ENCODE data around the gene FAM3A.
A peak's percentile ranks its signal among the peaks of the same experiment; 100 is the strongest.
"Not testable (repeated sequence)": the region's sequence is repeated elsewhere in the genome, so short reads cannot be mapped to it uniquely, and the experiment has no call there.

FAM3A gene, protein sequence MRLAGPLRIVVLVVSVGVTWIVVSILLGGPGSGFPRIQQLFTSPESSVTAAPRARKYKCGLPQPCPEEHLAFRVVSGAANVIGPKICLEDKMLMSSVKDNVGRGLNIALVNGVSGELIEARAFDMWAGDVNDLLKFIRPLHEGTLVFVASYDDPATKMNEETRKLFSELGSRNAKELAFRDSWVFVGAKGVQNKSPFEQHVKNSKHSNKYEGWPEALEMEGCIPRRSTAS

DNA sequence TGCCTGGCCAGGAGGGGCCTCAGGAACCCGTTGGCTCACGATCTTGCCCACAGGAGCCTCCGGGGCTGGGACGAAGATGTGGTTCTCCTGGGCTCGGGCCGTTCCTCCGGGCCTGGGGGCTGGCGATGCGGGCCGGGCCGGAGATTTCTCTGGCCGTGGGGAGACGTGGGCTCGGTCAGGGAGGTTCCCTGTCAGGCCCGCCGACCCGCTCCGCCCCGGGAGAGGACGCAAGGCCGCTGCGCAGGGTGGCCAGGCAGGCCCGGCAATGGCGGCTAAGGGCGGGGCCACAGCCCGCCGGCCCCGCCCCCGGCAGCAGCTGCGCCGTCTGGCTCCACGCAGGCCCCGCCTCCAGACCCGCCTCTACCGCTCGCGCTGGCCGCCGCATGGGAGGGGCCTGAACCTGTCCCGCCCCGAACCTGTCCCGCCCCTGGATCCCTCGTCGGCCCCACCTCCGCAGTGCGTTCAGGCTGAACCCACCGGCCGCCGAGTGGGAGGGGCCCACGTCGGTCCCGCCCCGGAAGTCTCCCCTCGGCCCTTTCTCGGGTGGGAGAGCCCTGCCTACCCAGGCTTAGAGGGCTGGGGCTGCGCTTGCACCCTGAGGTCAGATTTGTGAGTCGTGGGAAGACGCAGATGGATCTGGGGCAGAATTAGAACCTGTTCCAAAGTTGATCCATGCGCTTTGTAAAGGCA is at the start of gene FAM3A:
TSS of gene FAM3A (minus strand) at position 267 of the 690 bp plus-strand sequence. CDS start 460 bp downstream, outside the sequence.
- DNase-seq = peak; percentile 90

DNA sequence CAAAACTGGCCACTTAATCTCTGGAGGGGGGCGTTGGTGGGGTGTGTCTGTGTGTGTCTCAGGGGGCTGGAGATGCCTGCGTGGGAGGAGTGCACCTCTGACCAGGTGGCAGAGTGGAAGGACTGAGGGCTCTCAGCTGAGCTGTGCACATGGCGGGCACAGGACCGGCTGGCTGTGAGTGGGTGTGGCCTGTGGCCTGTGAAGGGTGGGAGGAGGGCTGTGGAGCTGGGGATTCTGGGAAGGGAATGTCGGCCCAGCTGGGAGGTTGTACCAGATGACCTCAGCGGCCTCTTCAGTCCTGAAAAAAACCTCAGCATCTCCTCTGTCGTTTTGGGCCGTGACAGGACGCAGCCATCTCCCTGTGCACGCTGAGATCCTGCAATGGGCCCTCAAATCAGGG is 46.3 kb upstream of the FAM3A start:
- not testable (repeated sequence) for DNase-seq

DNA sequence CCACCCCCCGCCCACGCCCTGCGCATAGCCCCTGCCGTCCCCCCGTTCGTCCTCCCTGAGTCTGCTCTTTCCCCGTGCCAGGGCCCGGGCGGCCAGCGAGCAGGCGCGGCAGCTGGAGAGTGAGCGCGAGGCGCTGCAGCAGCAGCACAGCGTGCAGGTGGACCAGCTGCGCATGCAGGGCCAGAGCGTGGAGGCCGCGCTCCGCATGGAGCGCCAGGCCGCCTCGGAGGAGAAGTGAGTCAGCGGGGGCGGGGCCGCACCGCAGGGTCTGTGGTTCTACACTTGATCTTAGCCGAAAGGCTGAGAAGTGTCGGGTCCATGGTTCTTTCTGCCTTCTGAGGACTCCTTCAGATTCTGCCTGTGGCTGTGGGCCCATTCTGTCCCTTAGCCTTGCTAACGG is 44.3 kb upstream of the FAM3A start:
- DNase-seq = not testable (repeated sequence)

DNA sequence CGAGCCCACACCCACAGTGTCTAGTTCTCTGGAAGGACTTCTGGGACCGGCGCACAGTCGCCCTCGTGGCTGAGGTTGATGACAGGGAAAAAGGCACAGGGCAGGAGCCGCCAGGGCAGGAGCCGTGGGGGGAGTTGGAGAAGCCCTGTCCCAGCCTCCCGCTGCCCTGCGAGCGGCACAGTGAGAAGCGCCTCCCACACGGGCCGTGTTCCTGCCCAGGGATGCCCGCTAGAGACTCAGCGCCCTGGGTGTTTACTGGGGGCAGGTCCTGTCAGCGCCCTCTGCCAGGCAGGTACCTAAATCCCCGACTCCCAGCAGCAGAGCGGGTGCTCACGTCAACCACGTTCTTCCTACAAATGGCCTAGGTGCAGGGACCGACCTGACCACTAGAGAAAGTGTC is 42.9 kb upstream of the FAM3A start:
- DNase-seq = not testable (repeated sequence)

DNA sequence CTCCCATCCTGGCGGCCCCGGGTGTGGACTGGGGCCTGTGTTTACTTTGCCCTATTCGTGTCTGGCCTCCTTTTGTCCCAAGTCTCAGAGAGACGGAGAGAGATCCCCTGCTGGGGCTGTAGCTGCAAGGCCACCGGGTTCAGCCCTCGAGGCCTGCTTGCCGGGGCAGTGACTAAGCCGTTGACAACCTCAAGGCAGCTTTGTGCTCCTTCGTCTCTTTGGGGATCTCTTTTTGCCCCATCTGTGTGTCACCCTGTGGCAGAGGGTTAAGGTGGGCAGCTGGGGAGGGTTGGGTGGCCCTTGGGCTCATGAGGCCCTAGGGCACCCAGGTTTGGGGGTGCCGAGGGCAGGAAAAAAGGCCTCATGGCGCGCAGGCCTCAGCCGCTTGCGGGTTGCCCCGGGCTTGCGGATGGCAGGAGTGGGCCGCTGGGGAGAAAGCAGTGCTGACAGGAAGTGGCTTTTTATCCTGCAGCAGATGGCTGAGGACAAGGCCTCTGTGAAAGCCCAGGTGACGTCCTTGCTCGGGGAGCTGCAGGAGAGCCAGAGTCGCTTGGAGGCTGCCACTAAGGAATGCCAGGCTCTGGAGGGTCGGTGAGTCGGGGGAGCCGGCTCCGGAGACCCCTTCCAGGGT is 42.1 kb upstream of the FAM3A start:
- not testable (repeated sequence) for DNase-seq

DNA sequence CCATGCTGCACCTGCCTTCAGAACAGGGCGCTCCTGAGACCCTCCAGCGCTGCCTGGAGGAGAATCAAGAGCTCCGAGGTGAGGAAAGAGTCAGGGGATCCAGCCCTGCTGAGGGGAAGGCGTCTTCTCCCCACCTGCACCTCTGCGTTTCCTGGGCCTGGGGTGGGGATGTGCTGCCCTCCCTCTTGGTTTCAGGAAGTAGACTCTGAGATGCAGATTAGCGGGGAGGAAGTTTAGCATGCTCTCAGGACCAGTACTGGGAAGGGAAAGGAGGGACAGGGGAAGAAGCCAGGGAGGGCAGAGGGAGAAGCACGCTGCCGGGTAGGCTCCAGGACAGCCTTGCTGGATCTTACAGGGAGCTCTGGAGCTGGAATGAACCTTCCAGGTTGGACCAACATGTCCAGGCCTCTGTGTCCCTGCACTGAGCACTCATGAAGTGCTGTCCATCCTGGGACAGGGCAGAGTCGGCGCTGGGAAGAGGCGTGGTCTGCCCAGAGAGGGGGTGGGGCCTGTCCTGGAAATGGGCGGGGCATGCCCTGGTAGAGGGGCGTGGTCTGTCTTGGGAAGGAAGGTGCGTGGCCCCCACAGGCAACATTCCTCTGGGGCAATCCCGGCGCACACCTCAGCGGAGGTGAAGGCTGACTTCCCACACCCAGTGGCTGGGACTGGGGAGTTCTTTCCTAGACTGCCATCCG is 36.2 kb upstream of the FAM3A start:
- not testable (repeated sequence) for DNase-seq

DNA sequence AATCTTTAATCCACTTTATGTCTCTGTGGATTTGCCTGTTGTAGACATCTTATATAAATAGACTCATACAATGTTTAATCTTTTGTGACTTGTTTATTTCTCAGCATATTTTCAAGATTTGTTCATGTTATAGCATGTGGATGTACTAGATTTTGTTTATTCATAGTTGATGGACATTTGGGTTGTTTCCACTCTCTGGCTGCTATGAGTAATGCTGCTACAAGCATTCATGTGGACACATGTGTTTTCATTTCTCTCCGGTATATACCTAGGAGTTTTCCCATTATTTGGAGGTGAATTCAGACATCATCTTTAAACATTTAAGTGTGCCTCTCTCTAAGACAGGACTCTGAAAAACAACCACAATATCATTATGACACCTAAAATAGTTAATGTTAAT is 33.7 kb upstream of the FAM3A start:
- DNase-seq = no peak

DNA sequence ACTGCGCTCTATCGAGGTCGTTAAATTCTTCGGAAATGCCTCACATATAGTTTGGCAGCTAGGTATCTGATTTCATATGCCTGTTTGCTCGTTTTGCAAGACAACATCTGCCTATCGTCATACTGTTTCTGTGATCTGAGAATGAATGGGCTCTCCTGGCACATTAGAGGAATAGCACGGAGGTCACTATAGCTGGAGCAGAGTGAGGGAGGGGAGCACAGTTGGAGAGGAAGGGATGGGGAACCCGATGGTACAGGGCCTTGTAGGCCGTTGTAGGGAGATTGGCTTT is 31.9 kb upstream of the FAM3A start:
- no peak for DNase-seq

DNA sequence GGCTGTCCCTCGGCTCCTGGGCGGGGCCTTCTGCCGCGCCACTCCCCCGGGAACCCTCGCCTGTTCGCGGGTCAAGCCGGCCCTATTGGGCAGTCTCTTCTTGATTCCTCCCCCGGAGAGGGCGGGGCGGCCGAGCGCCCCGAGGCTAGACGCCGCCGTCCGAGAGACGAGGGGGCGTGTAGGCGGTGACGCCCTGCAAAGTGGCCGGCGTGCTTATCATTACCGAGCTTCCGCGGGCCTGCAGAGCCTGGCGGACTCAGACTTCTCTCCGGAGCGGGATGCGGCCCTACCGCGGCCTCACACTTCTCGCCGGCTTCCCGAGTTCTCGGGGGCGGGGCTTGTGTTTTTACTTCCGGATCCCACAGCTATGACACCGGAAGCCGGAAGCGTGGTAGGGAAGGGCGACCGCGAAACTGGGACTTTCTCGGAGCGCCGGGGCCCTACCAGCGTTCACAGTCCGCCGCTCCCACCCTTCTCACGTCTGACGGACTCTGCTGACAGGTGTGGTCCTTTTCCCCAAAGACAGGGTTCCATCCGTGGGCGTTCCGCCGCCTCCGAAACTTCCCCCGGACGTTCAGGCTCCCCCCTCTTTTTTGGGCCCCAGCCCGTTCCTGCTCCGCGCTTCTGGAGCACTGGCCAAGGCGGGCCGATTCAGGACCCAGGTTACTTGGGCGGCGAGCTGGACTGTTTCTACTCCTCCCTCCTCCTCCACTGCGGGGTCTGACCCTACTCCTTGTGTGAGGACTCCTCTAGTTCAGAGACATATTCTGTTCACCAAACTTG is 31.4 kb upstream of the FAM3A start, which contains the start of gene IKBKG:
TSS of gene IKBKG (plus strand) at position 376 of the 783 bp plus-strand sequence. CDS start 4,383 bp downstream, outside the sequence.
- peak; percentile 80 for DNase-seq

DNA sequence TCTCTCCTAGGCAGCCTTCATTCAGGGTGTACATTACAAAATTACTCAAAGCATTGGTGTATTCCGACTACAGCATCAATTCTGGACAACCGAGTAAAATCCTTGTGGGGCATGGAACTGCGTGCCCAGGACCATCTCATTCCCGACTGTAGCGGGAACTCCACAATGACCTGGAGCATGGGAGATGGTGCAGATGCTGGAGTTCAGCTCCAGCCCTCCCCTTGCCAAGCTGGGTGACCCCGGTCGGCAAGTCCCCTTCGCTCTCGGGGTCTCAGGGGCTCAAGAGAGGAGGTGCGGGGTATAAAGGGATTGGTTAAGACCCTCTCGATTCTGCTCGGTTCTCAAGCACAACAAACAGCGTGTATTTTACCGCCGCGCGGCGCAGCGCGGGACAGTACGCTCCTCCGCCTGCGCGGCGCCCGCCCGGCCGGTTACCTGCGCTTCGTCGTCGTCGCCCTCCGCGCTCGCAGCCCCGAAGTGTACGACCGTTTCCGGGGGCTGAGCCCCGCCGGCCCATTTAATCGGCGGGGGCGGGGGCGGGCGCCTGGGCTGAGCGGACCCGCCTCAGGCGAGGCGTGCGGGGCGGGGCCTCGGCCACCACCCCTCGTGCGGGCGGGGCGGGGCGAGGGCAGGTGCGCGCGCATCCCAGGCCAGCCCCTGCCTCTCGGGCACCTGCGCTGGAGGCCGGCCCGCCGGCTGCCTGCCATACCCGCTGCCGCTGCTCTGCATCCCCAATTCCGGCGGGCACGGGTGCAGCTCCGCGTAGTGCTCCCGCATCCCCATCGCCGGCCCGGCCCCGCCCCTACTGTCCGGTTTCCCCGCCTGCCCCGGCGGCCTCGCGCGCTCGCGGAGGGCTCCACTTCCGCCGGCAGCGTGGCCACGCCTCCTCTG is 30.6 kb upstream of the FAM3A start, which contains the start of gene G6PD:
TSS of gene G6PD (minus strand) at position 493 of the 891 bp plus-strand sequence. CDS start 691 bp downstream, outside the sequence.
- peak; percentile 76 for DNase-seq

DNA sequence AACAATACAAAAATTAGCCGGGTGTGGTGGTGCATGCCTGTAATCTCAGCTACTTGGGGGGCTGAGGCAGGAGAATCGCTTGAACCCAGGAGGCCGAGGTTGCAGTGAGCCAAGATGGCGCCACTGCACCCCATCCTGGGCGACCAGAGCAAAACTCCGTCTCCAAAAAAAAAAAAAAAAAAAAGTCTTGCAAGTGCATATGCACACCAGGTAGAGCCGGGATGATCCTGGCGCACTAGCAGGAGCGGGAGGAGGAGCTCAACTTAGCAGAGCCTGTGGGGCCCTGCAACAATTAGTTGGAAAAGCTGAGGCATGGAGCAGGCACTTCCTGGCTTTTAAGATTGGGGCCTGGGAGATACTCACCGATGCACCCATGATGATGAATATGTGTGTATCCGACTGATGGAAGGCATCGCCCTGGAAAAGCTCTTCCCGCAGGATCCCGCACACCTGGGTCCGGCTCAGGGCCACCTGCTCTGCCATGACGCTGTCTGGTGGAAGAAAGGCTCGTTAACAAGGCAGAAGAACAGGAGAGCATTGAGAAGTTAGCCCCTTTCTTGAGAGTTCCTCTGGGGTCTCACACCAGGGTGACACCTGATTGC is 29.7 kb upstream of the FAM3A start:
- no peak for DNase-seq

DNA sequence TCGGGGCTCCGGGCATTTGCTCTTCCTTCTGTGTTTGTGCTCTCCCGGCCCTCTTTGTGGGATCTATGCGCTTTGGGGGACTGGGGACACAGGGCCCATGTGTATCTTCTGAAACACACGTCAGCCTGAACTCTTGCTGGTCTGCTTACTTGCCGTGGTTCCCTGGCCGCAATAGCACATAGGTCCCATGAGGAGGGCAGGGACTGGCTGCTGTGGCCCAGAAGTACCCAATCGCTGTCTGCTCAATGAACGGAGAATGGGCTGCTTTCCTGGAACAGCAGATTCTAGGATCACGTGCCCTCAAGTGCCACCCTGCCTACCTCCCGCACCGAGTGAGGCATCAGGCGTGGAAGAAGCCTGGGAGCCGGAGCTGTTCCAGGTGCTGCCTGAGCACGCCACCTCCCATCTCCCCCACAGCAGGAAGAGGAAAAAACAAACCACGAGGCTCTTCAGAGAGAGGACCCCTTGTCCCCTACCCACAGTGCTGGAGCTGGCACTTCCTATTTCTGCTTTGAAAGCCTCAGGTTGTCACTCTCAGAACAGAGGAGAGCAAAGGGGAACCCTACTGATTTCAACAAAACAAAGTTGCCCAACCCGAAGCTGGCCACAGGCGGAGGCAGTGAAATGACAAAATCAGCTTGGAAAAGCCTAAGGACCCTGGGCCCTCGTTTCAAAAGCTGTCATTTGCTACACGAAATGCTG is 26.8 kb upstream of the FAM3A start:
- DNase-seq = peak; percentile 13

DNA sequence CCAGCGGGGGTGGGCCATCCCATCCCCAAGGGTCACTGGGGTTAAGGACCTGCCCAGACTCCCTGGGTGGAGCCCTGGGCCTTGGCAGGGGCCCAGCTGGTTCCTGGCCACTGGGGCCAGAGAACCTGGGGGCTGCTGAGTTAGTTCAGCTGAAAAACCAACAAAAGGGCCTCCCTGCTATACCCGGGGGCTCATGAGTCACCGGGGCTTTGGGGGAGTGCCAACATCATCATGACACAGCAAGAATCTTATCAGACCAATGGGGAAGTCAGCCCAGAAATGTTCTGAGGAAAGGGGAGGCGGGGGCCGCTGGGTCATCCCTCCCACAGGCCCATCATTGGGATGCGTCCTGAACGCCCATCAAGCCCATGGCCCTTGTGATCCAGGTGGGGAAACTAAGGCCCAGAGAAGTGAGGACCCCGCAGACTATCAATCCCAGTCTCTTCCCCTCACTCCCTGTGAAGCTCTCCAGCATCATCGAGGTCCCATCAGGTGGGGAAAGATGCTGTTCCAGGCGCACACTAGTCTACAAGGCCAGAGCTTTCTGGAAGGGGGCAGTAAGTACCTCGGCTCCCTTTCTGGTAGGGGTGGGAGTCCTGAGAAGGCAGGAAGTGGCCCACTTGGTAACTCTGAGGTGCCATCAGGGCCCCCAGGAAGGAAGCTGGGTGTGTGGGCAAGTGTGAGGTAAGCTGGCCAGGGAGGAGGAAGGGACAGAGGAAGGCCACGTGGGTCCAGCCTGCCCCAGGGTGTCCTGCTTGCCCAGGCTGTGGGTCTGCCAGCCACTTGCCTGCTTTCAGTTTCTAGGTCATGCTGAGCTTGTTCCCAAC is 26.1 kb upstream of the FAM3A start:
- peak; percentile 53 for DNase-seq

DNA sequence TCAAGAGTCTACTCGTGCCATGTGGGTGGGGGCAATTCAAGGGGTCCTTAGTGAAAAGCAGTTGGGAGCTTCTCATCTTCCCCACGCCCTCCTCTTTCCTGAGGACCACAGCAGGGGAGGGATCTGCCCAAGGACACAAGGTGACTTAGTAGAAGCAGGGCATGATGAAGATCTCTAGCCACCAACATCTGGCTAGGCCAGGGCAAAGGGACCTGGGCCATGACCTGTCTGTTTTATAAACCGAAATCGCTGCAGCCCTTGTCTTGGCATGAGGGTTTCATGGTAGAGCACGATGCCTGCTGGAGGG is 25.5 kb upstream of the FAM3A start:
- no peak for DNase-seq

DNA sequence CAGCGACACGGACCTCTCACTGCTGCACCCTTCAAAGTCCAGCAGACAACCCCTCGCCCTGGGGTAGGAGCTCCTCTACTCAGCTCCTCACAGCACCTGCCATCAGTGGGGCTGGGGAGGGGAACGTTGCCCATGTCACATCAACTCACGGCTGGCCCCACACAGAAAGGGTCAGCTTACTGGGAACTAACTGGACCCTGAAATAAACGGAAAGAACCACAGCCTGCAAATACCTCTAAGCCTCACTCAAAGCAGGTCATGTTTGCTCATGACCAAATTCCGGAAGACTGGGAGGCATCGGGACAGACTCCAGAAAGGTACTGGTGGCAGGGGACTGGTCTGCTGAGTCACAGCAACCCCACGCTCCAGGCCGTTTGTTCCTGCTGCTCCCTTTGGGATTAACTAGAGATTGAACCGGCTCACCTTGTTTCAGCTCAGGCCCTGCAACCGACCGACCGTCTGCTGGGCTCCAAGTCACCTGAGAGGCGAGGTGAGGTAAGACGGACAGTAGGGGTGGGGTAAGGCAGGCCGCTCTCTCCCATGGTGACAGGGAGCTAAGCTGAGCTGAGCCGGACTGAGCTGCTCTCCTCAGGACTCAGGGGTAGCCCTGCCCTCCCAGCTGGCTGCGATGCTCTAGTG is 25.0 kb upstream of the FAM3A start:
- DNase-seq = no peak

DNA sequence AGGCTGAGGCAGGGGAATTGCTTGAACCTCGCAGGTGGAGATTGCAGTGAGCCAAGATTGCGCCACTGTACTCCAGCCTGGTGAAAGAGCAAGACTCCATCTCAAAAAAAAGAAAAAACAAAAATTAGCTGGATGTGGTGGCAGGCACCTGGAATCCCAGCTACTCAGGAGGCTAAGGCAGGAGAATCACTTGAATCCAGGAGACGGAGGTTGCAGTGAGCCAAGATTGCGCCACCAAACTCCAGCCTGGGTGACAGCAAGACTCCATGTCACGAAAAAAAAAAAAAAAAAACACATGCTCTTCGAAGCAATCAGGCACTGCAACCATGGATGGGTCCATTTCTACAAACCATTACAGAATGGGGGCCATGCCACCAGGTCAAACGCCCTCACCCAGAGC is 24.3 kb upstream of the FAM3A start:
- not testable (repeated sequence) for DNase-seq

DNA sequence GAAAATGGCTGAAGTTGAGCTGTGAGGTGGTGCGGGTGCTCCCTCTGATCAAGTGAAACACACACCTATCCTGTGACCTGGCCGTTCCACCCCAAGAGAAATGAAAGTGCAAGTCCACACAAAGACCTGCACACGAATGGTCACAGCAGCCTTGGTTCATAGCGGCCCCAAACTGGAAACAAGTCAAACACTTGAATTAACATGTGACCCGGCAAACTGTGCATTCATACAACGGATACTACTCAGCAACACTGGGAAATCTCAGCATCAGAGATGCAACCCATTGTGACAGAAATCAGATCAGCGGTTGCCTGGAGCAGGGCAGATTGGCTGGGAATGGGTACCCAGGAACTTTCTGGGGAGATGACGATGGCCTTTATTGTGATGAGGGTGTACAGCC is 23.0 kb upstream of the FAM3A start:
- no peak for DNase-seq

DNA sequence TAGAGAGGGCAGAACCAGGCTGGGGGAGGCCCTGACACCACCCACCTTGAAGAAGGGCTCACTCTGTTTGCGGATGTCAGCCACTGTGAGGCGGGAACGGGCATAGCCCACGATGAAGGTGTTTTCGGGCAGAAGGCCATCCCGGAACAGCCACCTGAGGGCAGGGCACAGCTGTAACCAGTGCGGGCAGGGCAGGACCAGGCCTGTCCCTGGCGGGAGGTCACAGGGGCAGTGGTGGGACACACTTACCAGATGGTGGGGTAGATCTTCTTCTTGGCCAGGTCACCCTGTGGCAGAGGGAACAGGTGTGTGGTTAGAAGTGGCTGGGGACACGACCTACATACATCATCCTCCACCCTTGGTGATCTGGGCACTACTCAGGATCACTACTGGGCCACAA is 19.9 kb upstream of the FAM3A start:
- DNase-seq = no peak
